ENCODE data around the gene ILK. TPM values are rescaled to one million over a fixed set of nuclear protein-coding genes. Genes with fewer than 3 reads are reported as not detected.

ILK gene
- total and polyA plus RNA-seq, 2 experiments from 2014 or later: 114 to 126 TPM

DNA sequence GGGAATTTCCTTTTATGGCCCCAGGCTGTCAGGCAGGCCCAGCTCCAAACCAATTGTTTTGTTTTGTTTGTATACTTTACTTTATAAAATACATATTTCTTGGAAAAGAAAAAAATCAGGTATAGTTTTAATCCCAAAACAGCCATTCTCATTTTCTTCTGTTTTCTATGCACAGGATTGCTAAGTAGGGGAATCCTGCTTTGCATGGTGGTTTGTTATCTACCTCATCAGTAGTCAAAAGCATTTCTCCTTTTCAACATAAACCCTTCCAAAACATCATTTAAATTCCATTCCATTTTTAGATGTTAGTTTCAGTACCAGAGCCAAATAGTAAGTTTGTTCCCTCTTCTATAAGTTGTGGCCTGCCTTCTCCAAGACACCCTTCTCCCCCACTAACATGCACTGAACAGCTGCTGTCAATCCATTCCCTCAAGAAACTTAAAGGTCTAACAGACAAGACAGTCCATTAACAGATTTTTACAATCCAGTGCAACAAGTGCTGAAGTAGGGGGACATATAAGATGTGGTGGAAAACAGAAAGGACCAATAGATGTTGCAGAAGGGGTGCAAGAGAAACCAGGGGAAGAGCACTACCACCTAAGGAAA lies 3.7 kb downstream of the ILK start:
- Histone ChIP-seq H3K79me2 (peaks cover 70% of the 10 kb centered on the region), H3K4me2 (peak overlapping the region; percentile 87)
- TF ChIP-seq EZH2 (IDR thresholded peaks at IDR 0.05; ENCODE audit: borderline replicate concordance) (no peak), EZH2phosphoT487 (IDR thresholded peaks at IDR 0.05; ENCODE audit: low read depth, severe bottlenecking, unreplicated experiment) (no peak)
- TF ChIP-seq, protein P1, sequence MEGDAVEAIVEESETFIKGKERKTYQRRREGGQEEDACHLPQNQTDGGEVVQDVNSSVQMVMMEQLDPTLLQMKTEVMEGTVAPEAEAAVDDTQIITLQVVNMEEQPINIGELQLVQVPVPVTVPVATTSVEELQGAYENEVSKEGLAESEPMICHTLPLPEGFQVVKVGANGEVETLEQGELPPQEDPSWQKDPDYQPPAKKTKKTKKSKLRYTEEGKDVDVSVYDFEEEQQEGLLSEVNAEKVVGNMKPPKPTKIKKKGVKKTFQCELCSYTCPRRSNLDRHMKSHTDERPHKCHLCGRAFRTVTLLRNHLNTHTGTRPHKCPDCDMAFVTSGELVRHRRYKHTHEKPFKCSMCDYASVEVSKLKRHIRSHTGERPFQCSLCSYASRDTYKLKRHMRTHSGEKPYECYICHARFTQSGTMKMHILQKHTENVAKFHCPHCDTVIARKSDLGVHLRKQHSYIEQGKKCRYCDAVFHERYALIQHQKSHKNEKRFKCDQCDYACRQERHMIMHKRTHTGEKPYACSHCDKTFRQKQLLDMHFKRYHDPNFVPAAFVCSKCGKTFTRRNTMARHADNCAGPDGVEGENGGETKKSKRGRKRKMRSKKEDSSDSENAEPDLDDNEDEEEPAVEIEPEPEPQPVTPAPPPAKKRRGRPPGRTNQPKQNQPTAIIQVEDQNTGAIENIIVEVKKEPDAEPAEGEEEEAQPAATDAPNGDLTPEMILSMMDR (IDR thresholded peaks at IDR 0.05; ENCODE audit: poor library complexity): no peak

GRCh38 chr11:6608011-6608410 lies 4.4 kb downstream of the ILK start:
- H3K27me3 ChIP-seq: no peaks in the 10 kb centered on the region
- no peak overlapping the region for H2AFZ ChIP-seq
- H3K27ac ChIP-seq: peak overlapping the region; percentile 98
- peaks cover 62% of the 10 kb centered on the region for H3K79me2 ChIP-seq
- no peak overlapping the region for H3K4me3 ChIP-seq
- no peaks in the 10 kb centered on the region for H4K20me1 ChIP-seq (ENCODE audit: insufficient read depth, poor library complexity, severe bottlenecking)
- DNase-seq (ENCODE audit: low spot score): no peak
- peak overlapping the region; percentile 87 for H3K4me2 ChIP-seq
- H3K4me1 ChIP-seq (ENCODE audit: insufficient read depth): peaks cover 27% of the 10 kb centered on the region
- no peaks in the 10 kb centered on the region for H3K9me2 ChIP-seq (replicated peaks; ENCODE audit: insufficient read depth)
- no peaks in the 10 kb centered on the region for H3K9me3 ChIP-seq (ENCODE audit: low read depth)
- no peak for TF ChIP-seq EZH2phosphoT487 (IDR thresholded peaks at IDR 0.05; ENCODE audit: low read depth, severe bottlenecking, unreplicated experiment)
- no peak for TF ChIP-seq EZH2 (IDR thresholded peaks at IDR 0.05; ENCODE audit: borderline replicate concordance)
- TF ChIP-seq, protein P1 (IDR thresholded peaks at IDR 0.05; ENCODE audit: poor library complexity): no peak
- H3K36me3 ChIP-seq (replicated peaks; ENCODE audit: insufficient read depth, low read depth): no peaks in the 10 kb centered on the region
- WGBS (ENCODE audit: low lambda C conversion rate, missing lambda C conversion rate): 93% methylated on average over 9 of the region's 9 CpGs

More for the DNA sequence above, 3.7 kb downstream of the ILK start:
- H3K9me3 ChIP-seq (ENCODE audit: low read depth): no peaks in the 10 kb centered on the region
- no peaks in the 10 kb centered on the region for H3K27me3 ChIP-seq
- H3K4me3 ChIP-seq: no peak overlapping the region
- H3K4me1 ChIP-seq (ENCODE audit: insufficient read depth): peaks cover 32% of the 10 kb centered on the region
- H3K36me3 ChIP-seq (replicated peaks; ENCODE audit: insufficient read depth, low read depth): no peaks in the 10 kb centered on the region
- H3K9me2 ChIP-seq (replicated peaks; ENCODE audit: insufficient read depth): no peaks in the 10 kb centered on the region
- no peak for DNase-seq (ENCODE audit: low spot score)
- no peak overlapping the region for H2AFZ ChIP-seq
- no peaks in the 10 kb centered on the region for H4K20me1 ChIP-seq (ENCODE audit: insufficient read depth, poor library complexity, severe bottlenecking)
- H3K27ac ChIP-seq: peak overlapping the region; percentile 98

DNA sequence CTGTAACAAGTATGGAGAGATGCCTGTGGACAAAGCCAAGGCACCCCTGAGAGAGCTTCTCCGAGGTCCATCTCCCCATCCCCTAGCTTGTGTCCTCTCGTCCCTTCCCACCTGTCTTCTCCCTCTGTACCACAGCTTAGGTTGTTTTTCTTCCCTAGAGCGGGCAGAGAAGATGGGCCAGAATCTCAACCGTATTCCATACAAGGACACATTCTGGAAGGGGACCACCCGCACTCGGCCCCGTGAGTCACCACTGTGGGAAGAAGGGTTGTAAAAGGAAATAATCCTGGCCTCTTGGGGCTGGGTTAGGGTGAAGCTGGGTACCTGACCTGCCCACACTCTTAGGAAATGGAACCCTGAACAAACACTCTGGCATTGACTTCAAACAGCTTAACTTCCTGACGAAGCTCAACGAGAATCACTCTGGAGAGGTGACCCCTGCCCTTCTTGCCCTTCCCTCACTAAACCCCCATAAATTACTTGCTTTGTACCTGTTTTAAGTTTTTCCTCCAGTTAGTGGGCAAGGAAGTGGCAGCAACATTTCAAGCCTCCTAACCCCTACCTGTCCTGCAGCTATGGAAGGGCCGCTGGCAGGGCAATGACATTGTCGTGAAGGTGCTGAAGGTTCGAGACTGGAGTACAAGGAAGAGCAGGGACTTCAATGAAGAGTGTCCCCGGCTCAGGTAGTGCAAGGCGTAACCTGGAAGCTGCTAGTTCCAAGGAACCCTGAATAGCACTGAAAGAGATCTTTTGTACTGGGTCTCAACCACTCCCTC lies 5.3 kb downstream of the ILK start:
- H4K20me1 ChIP-seq (ENCODE audit: insufficient read depth, poor library complexity, severe bottlenecking): no peaks in the 10 kb centered on the region
- no peaks in the 10 kb centered on the region for H3K9me2 ChIP-seq (replicated peaks; ENCODE audit: insufficient read depth)
- no peak overlapping the region for H2AFZ ChIP-seq
- H3K36me3 ChIP-seq (replicated peaks; ENCODE audit: insufficient read depth, low read depth): no peaks in the 10 kb centered on the region
- TF ChIP-seq, protein P1 (IDR thresholded peaks at IDR 0.05; ENCODE audit: poor library complexity): no peak
- no peaks in the 10 kb centered on the region for H3K27me3 ChIP-seq
- no peaks in the 10 kb centered on the region for H3K9me3 ChIP-seq (ENCODE audit: low read depth)
- DNase-seq (ENCODE audit: low spot score): no peak
- peaks cover 32% of the 10 kb centered on the region for H3K4me1 ChIP-seq (ENCODE audit: insufficient read depth)
- no peak overlapping the region for H3K27ac ChIP-seq
- peaks cover 59% of the 10 kb centered on the region for H3K79me2 ChIP-seq
- 93% methylated on average over 14 of the region's 14 CpGs for WGBS (ENCODE audit: low lambda C conversion rate, missing lambda C conversion rate)
- H3K4me2 ChIP-seq: no peak overlapping the region
- no peak overlapping the region for H3K4me3 ChIP-seq
